Measurements from ENCODE around the gene TAS2R39.
"Not testable (repeated sequence)": the region's sequence is repeated elsewhere in the genome, so short reads cannot be mapped to it uniquely, and the experiment has no call there.

The TAS2R39 gene

DNA sequence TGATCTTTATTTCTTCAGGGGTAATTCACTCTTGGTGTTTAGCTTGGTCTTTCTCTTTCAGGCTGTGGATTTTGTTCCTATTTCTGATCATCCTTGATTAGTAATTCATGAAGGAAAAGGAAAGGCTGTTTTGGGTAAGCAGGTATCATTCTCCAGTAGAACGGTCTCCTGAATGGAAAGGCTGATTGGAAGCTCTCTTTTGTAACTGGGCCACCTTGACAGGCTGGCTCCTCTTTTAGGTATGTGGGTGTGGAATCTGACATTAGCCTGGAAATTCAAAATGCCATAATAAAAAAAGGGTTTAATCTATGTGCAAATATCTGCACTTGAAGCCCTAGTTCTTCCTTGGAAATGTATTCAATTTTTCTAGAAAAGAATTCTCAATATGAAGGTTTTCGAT lies 18.9 kb downstream of the TAS2R39 start:
- peaks cover 15% of the 10 kb centered on the region for H3K27me3 Mint-ChIP-seq
- no peak overlapping the region for H3K4me3 Mint-ChIP-seq
- no peaks in the 10 kb centered on the region for H3K36me3 Mint-ChIP-seq (ENCODE audit: low read depth)
- H3K27ac Mint-ChIP-seq, result no peak overlapping the region
- H3K9me3 Mint-ChIP-seq, result no peaks in the 10 kb centered on the region
- peaks cover 22% of the 10 kb centered on the region for H3K4me1 Mint-ChIP-seq (ENCODE audit: low read depth)

DNA sequence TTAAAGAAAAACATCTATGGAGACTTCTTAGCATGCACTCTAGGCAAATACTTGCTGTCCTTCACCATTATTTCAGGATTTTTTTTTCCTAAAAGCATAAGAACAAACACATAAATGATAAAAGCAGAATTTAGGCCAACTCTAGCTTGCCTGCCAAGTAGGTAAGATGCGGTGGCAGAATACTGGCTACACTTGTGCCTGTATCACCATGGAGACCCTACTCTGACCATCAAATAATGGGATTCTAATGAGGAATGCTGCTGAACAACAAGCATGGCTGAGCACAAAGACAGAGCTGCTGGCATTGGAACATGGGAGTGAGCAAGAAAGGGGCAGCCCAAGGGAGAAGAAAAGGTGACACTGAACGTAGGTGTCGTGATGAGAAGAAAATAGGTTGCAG lies 20.2 kb downstream of the TAS2R39 start:
- Mint-ChIP-seq H3K27ac (no peak overlapping the region), H3K4me1 (ENCODE audit: low read depth) (peaks cover 22% of the 10 kb centered on the region), H3K36me3 (ENCODE audit: low read depth) (no peaks in the 10 kb centered on the region), H3K27me3 (peaks cover 11% of the 10 kb centered on the region), H3K4me3 (no peak overlapping the region), H3K9me3 (no peaks in the 10 kb centered on the region)

DNA sequence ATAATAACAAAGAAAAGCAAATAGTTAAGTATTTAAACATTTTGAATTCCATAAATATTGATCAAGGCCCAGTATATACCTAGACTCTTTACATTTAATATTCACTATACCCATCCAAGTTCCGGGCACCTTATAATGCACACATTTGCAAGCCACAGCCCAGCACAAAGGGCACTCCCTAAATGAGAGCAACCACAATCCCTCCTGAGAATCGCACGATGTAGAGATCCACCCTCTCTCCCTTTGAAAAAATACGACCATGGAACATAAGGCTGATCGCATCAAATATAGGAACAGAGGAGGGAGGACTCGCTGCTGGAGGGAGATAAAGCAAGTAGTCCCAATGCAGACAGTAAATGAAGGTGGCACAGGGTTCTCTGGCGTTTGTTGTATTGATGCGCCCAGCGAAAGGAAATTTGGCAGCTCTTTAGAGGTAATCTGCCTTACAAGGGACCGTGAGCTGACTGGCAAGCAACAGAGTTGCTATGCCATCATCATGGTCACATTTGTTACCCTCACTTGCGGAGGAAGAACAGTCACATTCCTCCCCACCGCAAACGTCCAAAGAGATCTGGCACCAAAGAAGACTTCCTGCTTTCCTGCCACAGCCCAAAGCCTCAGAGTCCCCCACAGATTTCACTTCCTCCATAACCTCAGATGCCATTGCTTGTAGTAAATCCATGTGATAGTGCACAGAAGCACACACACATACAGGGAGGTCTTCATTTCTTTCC lies 22.5 kb downstream of the TAS2R39 start:
- Mint-ChIP-seq H3K4me1 (ENCODE audit: low read depth) (peaks cover 16% of the 10 kb centered on the region), H3K27ac (peak overlapping the region; percentile 2), H3K4me3 (peak overlapping the region; percentile 5), H3K27me3 (no peaks in the 10 kb centered on the region), H3K36me3 (ENCODE audit: low read depth) (no peaks in the 10 kb centered on the region), H3K9me3 (no peaks in the 10 kb centered on the region)

DNA sequence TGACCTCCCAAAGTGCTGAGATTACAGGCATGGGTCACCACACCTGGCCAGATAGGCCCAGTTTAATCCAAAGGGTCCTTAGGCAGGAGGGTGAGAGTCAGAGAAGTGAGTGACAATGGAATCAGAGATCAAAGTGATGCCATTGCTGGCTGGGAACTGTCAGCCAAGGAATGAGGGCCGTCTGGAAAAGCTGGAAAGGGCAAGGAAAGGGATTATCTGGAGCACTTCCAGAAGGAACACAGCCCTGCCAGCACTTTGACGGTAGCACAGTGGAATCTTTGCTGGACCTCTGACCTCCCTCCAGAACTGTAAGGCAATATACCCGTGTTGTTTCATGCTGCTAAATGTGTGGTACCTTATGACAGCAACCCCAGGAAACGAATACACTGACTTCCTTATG lies 27.3 kb downstream of the TAS2R39 start:
- Mint-ChIP-seq H3K4me1 (ENCODE audit: low read depth) (peaks cover 9% of the 10 kb centered on the region), H3K27me3 (no peaks in the 10 kb centered on the region), H3K4me3 (no peak overlapping the region), H3K36me3 (ENCODE audit: low read depth) (no peaks in the 10 kb centered on the region), H3K9me3 (no peaks in the 10 kb centered on the region), H3K27ac (no peak overlapping the region)

DNA sequence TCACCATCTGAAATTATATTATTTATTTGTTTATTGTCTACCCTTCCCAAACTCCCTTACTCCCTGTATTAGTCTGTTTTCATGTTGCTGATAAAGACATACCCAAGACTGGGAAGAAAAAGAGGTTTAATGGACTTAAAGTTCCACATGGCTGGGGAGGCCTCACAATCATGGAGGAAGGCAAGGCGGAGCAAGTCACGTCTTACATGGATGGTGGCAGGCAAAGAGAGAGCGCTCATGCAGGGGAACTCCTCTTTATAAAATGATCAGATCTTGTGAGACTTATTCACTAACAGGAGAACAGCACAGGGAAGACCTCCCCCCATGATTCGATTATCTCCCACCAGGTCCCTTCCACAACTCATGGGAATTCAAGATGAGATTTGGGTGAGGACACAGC lies 30.3 kb downstream of the TAS2R39 start:
- H3K4me1 Mint-ChIP-seq (ENCODE audit: low read depth); H3K4me3 Mint-ChIP-seq; H3K9me3 Mint-ChIP-seq; H3K27ac Mint-ChIP-seq; H3K27me3 Mint-ChIP-seq; H3K36me3 Mint-ChIP-seq (ENCODE audit: low read depth): not testable (repeated sequence)

DNA sequence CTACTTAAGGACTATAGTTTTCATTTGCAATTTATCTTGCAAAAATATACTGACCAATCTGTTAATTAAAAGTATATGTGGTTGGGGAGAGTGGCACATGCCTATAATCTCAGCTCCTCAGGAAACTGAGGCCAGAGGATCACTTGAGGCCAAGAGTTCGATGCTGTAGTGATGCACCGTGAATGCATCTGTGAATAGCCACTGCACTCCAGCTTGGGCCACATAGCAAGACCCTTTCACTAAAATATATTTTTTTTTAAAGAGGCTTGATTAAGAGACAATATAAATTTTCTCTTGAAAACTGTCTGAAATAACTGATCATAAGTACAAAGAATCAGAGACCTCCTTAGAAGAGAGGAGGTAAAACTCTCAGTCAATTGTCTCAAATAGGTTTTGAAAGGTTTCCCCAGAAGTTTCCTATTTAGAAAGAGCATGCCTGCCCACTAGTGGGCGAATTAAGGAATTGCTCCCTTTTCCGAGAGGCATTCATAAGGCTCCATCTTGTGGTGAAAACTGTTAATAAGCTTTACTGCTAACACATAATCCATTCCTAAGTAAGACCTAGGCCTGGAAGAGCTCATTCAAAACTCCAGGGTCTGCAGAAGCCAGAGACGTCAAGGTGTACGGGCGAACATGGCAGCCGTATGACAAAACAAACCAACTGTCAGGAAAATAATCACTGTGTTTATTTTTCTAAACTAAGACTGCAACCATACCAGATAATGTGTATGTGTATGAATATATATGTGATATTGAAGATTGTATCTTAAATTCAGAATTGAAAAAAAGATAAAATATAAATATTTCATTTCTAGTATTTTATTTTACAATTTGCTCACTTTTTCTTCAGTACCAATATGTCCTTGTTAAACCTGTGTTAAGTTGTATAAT lies 31.8 kb downstream of the TAS2R39 start:
- Mint-ChIP-seq H3K27ac (no peak overlapping the region), H3K27me3 (peaks cover 5% of the 10 kb centered on the region), H3K4me3 (no peak overlapping the region), H3K9me3 (no peaks in the 10 kb centered on the region), H3K36me3 (ENCODE audit: low read depth) (no peaks in the 10 kb centered on the region), H3K4me1 (ENCODE audit: low read depth) (no peaks in the 10 kb centered on the region)

DNA sequence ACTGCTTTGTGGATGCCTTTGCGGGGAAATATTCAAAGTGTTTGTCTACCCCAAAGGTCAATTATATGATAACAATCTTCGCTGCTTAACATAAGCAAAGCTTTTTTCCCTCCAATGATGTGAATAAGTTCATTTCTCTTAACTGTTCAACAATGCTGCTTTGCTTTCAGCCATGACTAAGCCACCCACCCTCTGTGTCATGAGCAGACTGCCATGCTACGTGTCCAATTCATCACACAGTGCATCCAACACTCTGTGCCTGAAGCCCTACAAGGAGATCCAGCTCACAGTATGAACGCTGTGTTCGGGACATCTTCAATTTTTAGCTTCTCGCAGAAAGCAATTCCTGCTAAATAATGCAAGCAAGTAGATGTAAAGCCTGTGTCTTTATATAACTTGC lies 32.9 kb downstream of the TAS2R39 start:
- H3K4me1 Mint-ChIP-seq (ENCODE audit: low read depth), result no peaks in the 10 kb centered on the region
- no peaks in the 10 kb centered on the region for H3K36me3 Mint-ChIP-seq (ENCODE audit: low read depth)
- no peak overlapping the region for H3K4me3 Mint-ChIP-seq
- H3K27ac Mint-ChIP-seq, result no peak overlapping the region
- peaks cover 5% of the 10 kb centered on the region for H3K27me3 Mint-ChIP-seq
- H3K9me3 Mint-ChIP-seq, result no peaks in the 10 kb centered on the region

DNA sequence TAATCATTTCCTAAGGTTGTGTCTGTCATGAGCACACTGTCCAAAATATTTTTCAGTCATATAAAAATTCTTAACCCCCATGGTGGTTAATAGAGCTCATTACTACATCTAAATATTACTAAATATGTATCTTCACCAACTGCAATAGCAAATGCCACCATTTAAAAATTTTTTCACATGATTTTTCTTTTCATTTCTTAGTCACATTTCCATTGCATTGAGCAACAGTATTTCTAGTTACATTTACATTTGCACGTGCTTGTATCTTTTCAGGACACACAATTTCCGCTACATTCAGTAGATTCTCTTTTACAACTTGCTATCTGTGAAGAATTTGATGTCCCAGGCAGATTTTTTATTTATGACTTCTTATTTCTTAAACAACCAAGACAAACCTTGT lies 33.5 kb downstream of the TAS2R39 start:
- peaks cover 9% of the 10 kb centered on the region for H3K27me3 Mint-ChIP-seq

DNA sequence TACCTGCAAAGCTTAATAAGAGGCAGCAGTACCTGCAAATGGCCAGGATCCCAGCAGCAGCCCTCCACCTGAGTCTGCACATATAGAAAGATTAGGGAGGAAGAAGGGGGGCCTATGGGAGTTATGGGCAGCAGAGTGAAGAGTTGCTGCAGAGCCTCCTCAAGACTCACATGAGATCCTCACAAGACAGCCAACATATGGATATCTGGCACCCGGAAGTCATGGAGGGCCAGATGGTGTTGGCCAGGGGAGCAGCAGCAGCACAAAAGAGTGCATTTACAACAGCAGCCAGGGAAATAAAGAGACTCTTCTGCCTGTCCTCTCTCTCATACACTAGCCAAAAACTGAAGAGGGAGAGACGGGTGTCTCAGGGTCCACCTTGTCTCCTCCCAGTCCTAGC lies 34.6 kb downstream of the TAS2R39 start:
- Mint-ChIP-seq H3K27ac (no peak overlapping the region), H3K4me3 (no peak overlapping the region), H3K27me3 (peaks cover 17% of the 10 kb centered on the region), H3K4me1 (ENCODE audit: low read depth) (no peaks in the 10 kb centered on the region), H3K9me3 (no peaks in the 10 kb centered on the region), H3K36me3 (ENCODE audit: low read depth) (no peaks in the 10 kb centered on the region)

More for the DNA sequence above, 33.5 kb downstream of the TAS2R39 start:
- Mint-ChIP-seq H3K4me1 (ENCODE audit: low read depth) (no peaks in the 10 kb centered on the region), H3K4me3 (no peak overlapping the region), H3K36me3 (ENCODE audit: low read depth) (no peaks in the 10 kb centered on the region), H3K27ac (no peak overlapping the region), H3K9me3 (no peaks in the 10 kb centered on the region)

DNA sequence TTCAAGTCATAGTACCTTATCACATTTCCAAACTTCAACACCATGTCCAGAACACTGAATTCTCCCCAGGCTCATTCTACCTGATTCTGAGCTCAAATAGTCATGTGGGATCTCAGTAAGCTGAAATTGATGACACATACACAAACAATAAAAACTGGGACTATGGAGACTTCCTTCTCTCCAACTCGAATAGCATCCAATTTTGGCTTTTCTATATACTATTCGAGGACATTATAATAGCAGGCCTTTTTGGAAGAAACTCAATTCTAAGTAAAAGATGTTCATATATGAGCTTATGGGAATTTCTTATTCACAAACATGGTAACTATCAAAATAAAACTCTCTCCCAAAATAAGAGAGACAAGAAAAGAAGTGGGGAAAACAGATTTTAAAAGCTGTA lies 38.1 kb downstream of the TAS2R39 start:
- H3K27me3 Mint-ChIP-seq, result peaks cover 27% of the 10 kb centered on the region
- no peak overlapping the region for H3K27ac Mint-ChIP-seq
- no peaks in the 10 kb centered on the region for H3K36me3 Mint-ChIP-seq (ENCODE audit: low read depth)
- H3K4me3 Mint-ChIP-seq, result no peak overlapping the region
- no peaks in the 10 kb centered on the region for H3K9me3 Mint-ChIP-seq
- H3K4me1 Mint-ChIP-seq (ENCODE audit: low read depth), result no peaks in the 10 kb centered on the region

DNA sequence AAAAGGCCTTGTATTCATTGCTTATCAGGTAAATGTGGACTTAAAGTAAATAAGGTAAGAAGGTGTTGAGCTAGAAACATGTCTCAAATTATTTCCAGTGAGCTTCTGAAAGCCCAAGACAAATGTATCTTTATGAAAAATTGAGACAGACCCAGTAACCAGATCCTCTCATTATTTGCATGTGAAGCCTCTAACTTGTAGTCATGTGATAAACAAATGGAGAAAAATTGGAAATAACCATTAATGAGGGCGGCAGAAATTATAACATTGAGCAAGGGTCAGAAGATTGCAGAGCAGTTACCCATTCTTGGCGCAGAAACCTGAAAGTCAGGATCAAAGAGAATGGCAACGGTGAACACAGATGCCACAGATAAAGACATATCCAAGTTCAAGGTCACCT lies 38.5 kb downstream of the TAS2R39 start, which contains the start of gene TAS2R40:
TAS2R40 (plus strand) TSS at position 301 of the 400 bp plus-strand sequence; CDS start at position 343, 42 bp downstream.
- H3K4me1 Mint-ChIP-seq (ENCODE audit: low read depth), result no peaks in the 10 kb centered on the region

DNA sequence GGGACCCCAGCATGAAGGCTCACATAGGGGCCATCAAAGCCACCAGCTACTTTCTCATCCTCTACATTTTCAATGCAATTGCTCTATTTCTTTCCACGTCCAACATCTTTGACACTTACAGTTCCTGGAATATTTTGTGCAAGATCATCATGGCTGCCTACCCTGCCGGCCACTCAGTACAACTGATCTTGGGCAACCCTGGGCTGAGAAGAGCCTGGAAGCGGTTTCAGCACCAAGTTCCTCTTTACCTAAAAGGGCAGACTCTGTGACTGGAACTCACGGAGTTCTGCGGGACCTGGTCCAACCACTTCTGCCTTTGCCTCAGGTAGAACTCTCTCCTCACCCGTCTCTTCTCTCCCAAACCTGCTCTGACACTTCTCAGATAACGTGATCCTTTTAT lies 39.6 kb downstream of the TAS2R39 start:
- H3K36me3 Mint-ChIP-seq (ENCODE audit: low read depth), result no peaks in the 10 kb centered on the region
- no peaks in the 10 kb centered on the region for H3K4me1 Mint-ChIP-seq (ENCODE audit: low read depth)
- no peak overlapping the region for H3K27ac Mint-ChIP-seq
- no peaks in the 10 kb centered on the region for H3K9me3 Mint-ChIP-seq
- H3K27me3 Mint-ChIP-seq, result peaks cover 27% of the 10 kb centered on the region
- H3K4me3 Mint-ChIP-seq, result no peak overlapping the region

More for the DNA sequence above, 38.5 kb downstream of the TAS2R39 start, which contains the start of gene TAS2R40:
- H3K27ac Mint-ChIP-seq, result no peak within 1 kb of the TSS
- no peaks in the 10 kb centered on the region for H3K36me3 Mint-ChIP-seq (ENCODE audit: low read depth)
- H3K9me3 Mint-ChIP-seq, result no peaks in the 10 kb centered on the region
- no peak within 1 kb of the TSS for H3K4me3 Mint-ChIP-seq
- peaks cover 27% of the 10 kb centered on the region for H3K27me3 Mint-ChIP-seq

DNA sequence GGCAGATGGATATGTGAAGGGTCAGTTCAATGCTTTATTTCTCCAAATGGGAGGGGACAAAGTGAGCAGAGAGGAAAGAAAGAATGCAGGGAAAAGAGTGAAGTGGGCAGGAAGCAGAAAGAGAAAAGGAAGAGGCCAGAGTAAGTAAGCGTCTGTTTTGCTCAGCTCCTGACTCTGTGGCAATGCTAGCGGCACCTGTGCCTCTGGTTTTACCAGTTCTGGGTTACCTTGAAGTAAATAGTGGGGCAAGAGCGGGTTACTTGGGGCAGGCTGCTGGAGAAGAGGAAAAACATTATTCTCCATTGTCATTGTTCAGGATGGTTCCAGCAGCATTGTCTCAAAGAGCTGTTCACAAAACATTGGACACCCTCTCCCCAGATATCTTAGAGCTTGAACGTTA lies 40.6 kb downstream of the TAS2R39 start:
- Mint-ChIP-seq H3K4me3 (no peak overlapping the region), H3K27me3 (peaks cover 23% of the 10 kb centered on the region), H3K27ac (no peak overlapping the region), H3K4me1 (ENCODE audit: low read depth) (no peaks in the 10 kb centered on the region), H3K9me3 (no peaks in the 10 kb centered on the region), H3K36me3 (ENCODE audit: low read depth) (no peaks in the 10 kb centered on the region)

DNA sequence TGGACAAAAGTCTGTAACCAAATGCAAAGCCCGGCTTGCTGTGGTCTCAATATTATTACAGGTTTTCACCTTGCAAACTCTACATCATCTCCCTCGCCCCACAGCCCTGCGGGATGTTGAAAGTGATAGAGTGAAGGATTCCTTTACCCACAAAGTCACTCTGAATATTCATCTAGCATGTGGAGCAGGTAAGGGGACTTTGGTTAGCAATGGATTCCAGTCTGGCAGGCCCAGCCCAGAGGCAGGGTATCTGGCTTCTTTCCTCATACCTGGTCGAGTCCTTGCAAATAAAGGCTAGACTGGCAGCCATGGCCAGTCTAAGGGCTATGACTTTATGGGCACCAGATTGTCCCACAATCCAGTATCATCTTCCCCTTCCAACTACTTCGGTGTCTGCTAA lies 41.8 kb downstream of the TAS2R39 start:
- no peaks in the 10 kb centered on the region for H3K4me1 Mint-ChIP-seq (ENCODE audit: low read depth)
- H3K27me3 Mint-ChIP-seq, result peaks cover 22% of the 10 kb centered on the region
- H3K9me3 Mint-ChIP-seq, result no peaks in the 10 kb centered on the region
- no peak overlapping the region for H3K27ac Mint-ChIP-seq
- no peaks in the 10 kb centered on the region for H3K36me3 Mint-ChIP-seq (ENCODE audit: low read depth)
- no peak overlapping the region for H3K4me3 Mint-ChIP-seq

DNA sequence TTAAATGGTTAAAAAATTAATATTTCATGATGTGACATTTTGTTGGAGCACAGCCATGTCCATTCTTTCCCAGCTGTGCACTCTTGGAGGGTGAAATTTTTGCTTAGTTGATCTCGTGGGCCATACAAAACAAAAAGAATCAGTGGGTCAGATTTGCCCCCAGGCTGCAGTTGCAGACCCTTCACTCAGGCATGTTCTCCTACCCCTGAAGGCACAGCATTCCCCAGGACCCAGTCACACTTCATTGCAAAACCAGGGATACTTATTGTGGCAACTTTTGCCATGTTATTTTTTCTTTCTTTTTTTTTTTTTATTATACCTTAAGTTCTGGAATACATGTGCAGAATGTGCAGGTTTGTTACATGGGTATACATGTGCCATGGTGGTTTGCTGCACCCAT lies 44.6 kb downstream of the TAS2R39 start:
- Mint-ChIP-seq H3K27ac (no peak overlapping the region), H3K4me1 (ENCODE audit: low read depth) (no peaks in the 10 kb centered on the region), H3K9me3 (no peaks in the 10 kb centered on the region), H3K27me3 (peaks cover 10% of the 10 kb centered on the region), H3K36me3 (ENCODE audit: low read depth) (no peaks in the 10 kb centered on the region), H3K4me3 (no peak overlapping the region)

Data from stimulated activated naive CD8-positive, alpha-beta T cell treated with anti-CD3 and anti-CD28 coated beads, Interleukin-15, Interleukin-2, amounts not matched to agents 100 ng/mL and 50 ng/mL, for 24 hours (primary cell).